Spleen (tissue), 7 donors: Measurements from ENCODE around the gene B3GALNT2.

Experiments used
- POLR2AphosphoS5 ChIP-seq, 3 donors: sonication (generic); formaldehyde crosslinking; IDR thresholded peaks; one replicate each; pipeline ENCODE4 v1.5.1; 2017; ENCODE audit warnings: antibody characterized with exemption in 3 of 3
- TF ChIP-seq, protein P1 (sequence below), 11 experiments: fragments of 200-600 bp in 7 of 11; fragments of 450-650 bp in 4 of 11; sonication (generic) in 4 of 11; IDR thresholded peaks in 8 of 11; conservative IDR thresholded peaks in 3 of 11; 1 replicate in 7 of 11; 2 replicates in 4 of 11; pipeline versions ENCODE4 v1.4.0 to v1.8.0; 2016 to 2021; ENCODE audit warnings: antibody characterized with exemption in 11 of 11, inconsistent platforms in 4 of 11, mild to moderate bottlenecking in 1 of 11
- donor health status: DM: no; HTN: no; CAD: no; lungs with moderate emphysema.
- donor health status: DM: no; HTN: no; CAD: no.
- donor health status: DM: no; HTN: no; CAD: no.

DNA sequence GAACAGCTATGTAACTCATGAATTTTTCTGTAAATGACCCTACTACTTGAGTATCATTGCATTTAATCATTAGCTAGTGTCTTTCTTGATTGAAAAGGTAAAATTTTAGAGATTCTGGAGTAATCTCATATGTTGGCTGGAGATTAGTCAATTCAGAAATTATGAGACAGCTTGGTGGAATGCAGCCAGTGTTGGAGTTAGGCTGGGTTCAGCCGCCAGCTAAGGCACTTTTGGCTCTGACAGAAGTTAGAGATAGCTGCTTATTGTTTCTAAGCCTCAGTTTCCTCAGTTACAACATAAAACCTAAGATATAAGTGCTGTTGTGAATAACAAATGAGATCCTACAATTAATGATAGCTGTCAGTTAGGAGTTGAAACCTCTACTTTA lies 87.6 kb downstream of the B3GALNT2 start:
- TF ChIP-seq, protein P1, sequence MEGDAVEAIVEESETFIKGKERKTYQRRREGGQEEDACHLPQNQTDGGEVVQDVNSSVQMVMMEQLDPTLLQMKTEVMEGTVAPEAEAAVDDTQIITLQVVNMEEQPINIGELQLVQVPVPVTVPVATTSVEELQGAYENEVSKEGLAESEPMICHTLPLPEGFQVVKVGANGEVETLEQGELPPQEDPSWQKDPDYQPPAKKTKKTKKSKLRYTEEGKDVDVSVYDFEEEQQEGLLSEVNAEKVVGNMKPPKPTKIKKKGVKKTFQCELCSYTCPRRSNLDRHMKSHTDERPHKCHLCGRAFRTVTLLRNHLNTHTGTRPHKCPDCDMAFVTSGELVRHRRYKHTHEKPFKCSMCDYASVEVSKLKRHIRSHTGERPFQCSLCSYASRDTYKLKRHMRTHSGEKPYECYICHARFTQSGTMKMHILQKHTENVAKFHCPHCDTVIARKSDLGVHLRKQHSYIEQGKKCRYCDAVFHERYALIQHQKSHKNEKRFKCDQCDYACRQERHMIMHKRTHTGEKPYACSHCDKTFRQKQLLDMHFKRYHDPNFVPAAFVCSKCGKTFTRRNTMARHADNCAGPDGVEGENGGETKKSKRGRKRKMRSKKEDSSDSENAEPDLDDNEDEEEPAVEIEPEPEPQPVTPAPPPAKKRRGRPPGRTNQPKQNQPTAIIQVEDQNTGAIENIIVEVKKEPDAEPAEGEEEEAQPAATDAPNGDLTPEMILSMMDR (IDR thresholded peaks at IDR 0.05 in 8 of 11, conservative IDR thresholded peaks at IDR 0.05 in 3 of 11) = no peak
- TF ChIP-seq POLR2AphosphoS5 (IDR thresholded peaks at IDR 0.05) = no peak
